HG02884 (cell line): Measurements from ENCODE around the gene MTMR4.
"Not testable (repeated sequence)": the region's sequence is repeated elsewhere in the genome, so short reads cannot be mapped to it uniquely, and the experiment has no call there.

Experiments used
- ATAC-seq: cut with Tn5 transposase; IDR thresholded peaks from one replicate; pipeline ENCODE4 v1.9.1; 2021; ENCODE audit warnings: mild to moderate bottlenecking, moderate library complexity; ENCODE audit not compliant: unreplicated experiment

Gene MTMR4

GRCh38 chr17:58527306-58527705 is 12.9 kb upstream of the MTMR4 start:
- no peak for ATAC-seq

DNA sequence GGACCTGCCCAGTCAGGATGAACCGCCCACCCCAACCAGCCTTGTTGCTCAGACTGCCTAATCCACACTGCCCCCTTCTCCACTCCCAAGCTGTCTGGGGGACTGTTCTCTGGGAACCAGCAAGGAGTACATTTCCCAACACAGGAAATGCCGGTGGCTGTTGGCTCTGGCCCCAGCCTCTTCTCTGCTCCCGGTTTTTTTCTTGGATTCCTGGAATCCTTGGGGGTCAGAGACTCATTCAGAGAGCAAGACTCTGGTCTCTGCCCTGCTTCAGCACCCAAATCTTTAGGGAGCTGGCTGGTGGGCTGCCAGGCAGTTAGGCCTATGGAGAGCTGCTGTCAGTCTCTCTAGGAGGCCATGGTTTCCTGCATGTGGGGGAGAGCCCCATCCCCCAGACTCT is 10.8 kb upstream of the MTMR4 start:
- ATAC-seq, result no peak

GRCh38 chr17:58521680-58522079 is 7.2 kb upstream of the MTMR4 start:
- no peak for ATAC-seq

DNA sequence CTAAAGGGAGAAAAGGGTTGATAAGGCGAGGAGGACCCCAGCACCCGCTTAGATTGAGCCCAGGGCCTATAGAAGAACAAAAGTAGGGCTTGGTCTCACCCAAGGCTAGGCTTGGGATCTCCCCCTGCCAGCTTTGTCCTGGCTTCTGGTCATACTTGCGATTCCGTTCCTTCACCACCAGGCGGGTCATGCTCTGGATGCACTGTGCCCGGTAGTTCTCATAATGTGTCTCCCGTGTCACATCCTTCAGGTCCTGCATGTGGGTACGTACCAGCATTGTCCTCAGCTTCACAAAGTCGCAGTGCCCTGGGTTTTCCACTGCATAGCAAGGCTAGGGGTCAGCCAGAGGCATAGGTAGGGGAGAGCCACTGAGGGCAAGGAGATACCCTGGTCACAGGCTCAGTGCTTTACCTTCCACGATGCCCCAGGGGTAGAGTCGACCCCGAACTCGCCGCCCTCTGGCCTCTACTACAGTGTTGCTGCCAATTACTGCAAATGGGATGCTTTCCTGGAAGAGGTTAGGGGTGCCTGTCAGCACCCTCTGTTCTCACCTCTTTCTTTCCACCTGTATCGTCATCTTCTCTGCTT is 6.5 kb upstream of the MTMR4 start:
- ATAC-seq, result no peak

DNA sequence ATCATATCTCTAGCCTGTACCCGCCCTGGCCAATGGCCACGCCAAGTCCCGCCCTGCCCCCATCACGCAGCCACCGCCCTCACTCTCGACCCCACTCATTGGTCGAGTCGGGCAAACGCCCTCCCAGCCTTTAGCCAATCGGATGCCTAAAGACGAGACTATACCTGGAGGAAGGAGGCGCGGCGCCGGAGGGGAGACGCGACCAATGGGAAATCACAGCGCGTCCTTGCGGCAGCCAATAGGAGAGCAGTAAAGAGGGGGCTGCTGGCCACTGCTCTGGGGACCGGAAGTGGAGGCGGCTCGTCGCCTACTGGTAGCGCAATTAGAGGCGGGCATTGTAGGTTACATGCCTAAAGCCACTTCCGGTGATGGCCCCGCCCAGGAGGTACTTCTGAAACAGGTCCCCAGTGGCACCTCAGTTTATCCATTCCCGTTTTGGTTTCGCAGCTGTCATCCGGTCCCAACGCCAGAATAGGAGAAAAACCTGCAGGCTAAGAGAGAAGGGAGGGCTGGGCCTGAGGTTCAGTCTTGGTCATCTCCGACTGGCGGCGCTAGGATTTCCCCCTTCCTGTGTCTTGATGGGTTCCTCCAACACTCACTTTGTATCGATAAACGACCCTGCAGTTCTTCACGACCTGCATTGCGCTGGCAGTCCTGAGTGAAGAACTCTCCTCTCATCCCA is 3.6 kb upstream of the MTMR4 start:
- ATAC-seq, result peak; percentile 79

DNA sequence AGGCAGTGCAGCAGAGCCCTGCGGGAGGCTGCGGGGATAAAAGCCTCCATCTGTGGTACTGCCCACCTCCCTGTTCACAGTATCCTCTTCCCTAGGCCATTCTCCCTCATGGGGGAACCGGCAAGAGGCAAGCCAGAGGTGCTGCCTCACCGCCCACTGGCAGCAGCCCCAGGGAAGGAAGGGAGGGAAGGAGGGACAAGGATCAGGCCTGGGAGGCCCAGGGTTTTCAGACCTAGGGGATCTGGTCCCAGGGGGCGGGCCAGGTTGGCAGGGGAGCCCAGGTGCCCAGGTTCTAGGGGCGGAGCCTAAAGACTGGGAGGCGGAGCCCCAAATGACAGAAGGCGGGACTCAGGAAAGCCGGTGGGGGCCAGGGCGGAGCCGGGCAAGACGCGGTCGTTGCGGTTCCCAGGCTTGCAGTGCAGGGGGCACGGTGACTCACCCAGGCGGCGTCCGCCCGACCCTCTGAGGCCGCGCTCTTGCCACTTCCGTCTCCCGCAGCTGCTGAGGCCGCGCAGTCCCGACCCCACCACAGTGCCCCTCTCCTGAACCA is 3.0 kb upstream of the MTMR4 start:
- ATAC-seq, result no peak

DNA sequence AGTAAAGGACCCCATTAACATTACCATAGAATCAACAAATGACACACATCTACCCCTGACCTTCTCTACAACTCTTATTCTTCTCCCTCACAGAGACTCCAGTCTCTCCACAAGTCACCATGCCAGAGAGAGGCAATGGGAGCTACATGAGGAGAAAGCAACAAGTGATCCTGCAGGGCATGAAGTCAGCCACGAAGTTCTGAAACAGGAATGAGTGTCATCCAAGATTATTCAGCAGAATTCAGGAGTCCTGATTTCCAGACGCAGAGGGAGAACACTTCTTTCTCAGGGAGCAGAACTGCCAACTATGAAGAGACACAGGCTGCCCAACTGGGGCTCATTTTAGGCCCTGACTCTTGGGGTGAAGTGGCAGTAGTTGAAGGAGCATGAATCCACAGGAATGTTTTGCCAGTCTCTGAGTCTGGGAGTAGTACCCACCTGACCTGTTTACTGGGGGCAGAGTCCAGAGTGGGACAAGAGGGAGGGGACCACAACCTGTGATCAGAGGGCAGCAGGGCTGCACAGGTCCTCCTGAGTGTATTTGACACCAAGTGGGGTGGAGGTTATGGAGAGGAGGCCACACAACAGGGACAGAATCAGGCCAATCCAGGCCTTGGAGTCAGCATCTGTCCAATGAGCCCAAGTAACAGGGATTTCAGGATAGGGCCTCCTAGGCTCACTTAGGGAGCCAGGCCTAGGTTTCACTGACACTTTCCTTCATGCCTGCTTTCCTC is 2.4 kb upstream of the MTMR4 start:
- no peak for ATAC-seq

DNA sequence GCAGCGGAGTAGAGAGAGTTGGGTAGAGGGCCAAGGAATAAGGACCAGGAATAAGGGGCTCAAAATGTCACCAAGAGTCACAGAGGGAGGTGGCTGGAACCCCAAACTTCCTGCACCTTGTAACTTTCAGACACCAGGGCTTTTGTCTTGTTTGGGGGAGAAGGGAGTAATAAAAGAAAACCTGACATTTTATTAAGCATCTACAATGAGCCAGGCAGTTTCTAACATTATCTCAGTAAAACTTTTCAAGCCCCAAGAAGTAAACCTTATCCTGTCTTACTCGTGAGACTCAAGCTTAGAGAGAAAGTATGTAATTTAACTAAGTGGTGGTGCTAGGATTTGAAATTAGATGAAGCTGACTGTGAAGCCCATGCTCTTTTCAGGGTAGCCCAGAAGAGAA is 848 bp upstream of the MTMR4 start:
- ATAC-seq, result no peak

GRCh38 chr17:58514770-58515157 is 326 bp upstream of the MTMR4 start:
- no peak for ATAC-seq

GRCh38 chr17:58513267-58513964 is 1.0 kb downstream of the MTMR4 start:
- no peak for ATAC-seq

DNA sequence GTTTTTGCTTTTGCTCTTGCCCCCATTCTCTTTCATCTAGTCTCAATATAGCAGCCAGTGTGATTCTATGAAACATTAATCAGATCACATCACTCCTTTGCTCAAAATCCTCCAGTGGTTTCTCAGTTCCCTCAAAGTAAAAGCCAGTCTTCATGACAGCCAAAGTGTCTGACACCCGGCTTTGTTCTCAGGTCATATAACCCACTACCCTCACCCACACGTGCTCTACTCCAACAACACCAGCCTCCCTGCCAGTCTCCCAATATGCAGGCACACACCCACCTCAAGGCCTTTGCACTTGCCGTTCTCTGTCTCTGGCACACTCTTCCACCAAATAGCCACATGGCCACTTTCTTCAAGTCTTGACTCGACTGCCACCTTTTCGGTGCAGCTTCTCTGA is 4.4 kb downstream of the MTMR4 start:
- no peak for ATAC-seq

DNA sequence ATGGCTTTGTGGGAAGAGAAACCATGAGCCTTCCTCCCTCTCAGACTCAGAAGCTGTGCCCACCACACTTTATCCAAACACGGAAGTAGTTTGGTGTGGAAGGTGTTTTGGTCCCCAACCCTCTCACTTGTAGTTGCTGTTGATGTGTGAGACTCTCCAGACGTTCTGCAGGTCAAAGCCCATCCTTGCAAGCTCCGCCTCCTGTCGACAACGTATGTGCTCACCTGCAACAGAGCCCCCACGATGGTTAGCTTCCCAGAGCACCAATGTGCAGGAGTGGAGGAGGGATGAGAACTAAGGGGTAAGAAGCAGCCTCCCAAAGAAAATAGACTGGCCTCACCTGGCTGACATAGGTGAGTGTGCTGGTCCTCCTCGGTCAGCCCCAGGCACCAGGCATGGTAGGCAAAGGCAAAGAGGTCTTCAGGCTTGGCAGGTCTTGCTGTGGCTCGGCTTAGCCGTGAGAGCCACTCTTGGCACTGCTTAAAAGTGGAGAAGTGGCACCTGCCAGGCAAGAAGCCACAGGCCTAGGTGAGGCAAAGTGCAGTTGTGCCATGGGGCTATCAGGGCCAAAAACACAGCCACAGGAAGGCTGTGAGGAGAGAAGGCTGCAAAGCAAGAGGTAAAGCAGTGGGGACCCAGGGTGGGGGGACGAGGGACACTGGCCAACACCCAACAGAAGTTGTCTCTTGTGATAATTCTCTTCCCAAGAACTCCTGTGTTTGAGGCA is 5.9 kb downstream of the MTMR4 start:
- ATAC-seq, result no peak

DNA sequence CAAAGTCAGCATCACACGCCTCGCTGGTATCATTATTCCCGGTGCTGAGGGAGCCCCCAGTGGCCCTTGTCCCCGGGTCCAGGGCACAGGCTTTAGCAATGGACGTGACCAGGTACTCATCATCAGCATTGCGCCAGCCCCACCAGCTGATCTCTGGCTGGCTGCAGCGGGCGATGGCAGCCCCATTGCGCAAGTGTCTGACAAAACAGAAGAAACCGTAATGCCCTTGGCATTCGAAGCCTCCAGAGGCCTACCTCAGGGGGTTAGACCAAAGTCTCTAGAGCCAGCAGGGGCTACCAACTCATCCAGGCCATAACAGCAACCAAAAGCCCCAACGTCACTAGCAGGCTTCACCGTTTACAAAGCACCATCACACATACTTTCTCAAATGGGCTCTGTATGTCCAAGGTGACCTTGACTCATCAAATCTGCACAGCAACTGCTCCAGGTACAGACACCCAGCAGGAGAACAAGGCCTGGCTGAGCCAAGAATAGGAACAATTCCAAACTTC is 7.3 kb downstream of the MTMR4 start:
- ATAC-seq, result no peak

DNA sequence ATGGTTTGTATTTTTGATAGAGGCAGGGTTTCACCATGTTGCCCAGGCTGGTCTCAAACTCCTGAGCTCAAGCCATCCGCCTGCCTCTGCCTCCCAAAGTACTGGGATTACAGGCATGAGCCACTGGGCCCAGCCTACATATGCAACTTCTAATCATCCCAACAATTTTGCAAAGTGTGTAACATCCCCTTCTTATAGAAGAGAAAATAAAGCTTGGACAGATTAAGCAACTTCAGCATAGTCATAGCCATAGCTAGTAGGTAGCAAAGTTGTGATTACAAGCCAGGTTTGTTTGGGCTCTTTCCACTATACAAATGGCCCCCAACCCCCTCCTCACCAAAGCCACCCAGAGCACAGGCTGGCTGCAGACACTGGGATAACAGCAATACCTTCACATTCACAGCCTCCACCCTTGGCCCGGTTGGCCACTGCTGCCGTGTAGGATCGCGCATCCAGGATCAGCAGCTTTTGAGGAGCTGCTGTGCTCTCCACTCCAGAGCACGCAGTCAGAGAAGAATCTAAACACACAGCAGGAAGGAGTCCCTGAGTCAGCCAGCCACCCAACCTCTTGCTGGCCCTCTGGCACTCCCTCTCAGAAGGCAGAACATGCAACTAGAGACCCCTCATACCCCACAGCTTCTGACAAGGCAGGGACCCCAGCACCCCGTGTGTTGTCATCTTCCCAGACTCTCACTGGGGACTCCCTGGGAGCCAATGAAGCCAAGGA is 7.9 kb downstream of the MTMR4 start:
- ATAC-seq, result no peak

GRCh38 chr17:58504826-58505351 is 9.5 kb downstream of the MTMR4 start:
- peak; percentile 98 for ATAC-seq

GRCh38 chr17:58503866-58504265 is 10.6 kb downstream of the MTMR4 start:
- no peak for ATAC-seq

DNA sequence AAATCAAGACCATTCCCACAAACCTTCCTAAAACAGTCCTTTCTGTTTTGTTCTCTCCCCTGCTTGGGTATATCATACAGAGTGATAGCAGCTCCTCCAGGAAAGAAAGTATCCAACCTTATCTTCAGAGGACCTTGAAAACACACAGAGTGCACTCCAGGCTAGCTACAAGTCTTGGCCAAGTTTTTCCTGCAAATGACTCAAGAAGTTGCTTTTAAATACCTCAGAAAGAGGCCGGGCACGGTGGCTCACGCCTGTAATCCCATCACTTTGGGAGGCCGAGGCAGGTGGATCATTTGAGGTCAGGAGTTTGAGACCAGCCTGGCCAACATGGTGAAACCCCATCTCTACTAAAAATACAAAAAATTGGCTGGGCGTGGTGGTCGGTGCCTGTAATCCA is 11.3 kb downstream of the MTMR4 start:
- not testable (repeated sequence) for ATAC-seq

DNA sequence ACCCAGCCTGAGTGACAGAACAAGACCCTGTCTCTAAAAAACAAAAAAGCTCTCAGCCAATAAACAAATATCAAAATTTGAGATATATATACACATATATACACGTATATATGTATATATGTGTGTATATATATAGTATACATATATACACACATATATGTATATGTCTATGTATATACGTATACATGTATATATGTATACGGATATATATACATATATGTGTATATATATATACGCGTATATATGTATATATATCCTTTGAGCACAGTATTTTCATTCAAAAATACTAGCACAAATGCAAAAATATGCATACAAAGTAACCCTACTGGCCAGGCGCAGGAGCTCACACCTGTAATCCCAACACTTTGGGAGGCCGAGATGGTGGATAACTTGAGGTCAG is 13.0 kb downstream of the MTMR4 start:
- no peak for ATAC-seq

DNA sequence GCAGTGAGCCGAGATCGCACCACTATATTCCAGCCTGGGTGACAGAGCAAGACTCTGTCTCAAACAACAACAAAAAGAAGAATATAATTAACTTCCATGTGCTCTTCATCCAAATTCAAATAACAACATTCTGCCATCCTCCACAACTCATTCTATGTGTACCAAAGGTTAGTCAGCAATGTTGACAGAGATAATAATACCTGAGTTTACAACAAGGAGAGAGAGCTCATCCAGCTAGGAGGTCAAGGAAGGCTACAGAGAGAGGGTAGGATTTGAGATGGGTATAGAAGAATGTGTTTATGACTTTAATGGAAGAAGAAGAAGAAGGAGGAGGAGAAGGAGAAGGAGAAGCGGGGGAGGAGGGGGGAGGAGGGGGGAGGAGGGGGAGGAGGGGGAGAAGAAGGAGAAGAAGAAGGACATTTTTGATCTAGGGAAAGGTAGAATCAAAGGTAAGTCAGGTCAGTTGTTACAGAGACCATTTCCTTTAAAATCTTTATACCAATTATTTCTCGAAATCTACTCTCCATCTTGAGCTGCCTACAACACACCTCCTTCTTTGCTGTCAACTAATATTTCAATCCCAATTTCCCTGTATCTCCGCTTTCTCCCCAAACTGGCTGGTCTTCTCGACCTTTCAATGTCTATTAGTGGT is 16.1 kb downstream of the MTMR4 start:
- ATAC-seq, result no peak
